ENCODE results near the gene ILDR1.

DNA sequence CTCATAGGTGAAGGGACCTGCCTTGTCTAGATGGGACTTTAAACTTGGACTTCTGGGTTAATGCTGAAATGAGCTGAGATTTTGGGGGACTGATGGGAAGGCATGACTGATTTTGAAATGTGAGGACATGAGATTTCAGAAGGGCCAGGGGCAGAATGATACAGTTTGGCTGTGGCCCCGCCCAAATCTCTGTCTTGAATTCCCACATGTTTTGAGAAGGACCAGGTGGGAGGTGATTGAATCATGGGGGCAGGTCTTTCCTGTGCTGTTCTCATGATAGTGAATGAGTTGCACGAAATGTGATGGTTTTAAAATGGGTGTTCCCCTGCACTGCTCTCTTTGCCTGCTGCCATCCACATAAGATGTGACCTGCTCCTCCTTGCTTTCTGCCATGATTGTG is 42.8 kb downstream of the ILDR1 start:
- TF ChIP-seq, protein P1, sequence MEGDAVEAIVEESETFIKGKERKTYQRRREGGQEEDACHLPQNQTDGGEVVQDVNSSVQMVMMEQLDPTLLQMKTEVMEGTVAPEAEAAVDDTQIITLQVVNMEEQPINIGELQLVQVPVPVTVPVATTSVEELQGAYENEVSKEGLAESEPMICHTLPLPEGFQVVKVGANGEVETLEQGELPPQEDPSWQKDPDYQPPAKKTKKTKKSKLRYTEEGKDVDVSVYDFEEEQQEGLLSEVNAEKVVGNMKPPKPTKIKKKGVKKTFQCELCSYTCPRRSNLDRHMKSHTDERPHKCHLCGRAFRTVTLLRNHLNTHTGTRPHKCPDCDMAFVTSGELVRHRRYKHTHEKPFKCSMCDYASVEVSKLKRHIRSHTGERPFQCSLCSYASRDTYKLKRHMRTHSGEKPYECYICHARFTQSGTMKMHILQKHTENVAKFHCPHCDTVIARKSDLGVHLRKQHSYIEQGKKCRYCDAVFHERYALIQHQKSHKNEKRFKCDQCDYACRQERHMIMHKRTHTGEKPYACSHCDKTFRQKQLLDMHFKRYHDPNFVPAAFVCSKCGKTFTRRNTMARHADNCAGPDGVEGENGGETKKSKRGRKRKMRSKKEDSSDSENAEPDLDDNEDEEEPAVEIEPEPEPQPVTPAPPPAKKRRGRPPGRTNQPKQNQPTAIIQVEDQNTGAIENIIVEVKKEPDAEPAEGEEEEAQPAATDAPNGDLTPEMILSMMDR (IDR thresholded peaks at IDR 0.05): no peak
- TF ChIP-seq ZFX (IDR thresholded peaks at IDR 0.05; ENCODE audit: borderline replicate concordance): no peak
